ENCODE data around the gene STK40.

STK40 gene

DNA sequence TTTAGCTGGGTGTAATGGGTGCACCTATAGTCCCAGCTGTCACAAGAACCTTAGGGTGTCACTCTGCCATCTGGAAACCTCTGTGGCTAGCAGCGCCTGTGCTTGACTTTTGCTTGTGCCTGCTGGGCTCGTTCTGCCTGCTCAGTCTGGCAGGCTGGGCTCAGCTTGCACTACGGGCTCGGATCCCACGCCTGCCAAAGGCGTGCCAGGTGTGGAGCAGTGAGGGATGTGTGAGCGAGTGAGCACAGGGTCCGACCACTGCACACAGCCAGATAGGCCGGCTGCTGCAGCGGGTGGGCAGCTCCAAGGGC lies 14.7 kb upstream of the STK40 start:
- WGBS (ENCODE audit: insufficient coverage): 98% methylated on average over 9 of the region's 10 CpGs
- DNase-seq: no peak
- CTCF ChIA-PET: interaction anchor here (1.2 to 7.4 kb wide), 9 partner anchors 11 to 58 kb away, joined by 3 to 32 read pairs (median 5); partner anchors contain the start of gene STK40
- H3K9me3 ChIP-seq (ENCODE audit: control extremely low read depth in 1 of 5, control insufficient read depth in 4 of 5, insufficient read depth in 2 of 5, low read depth in 1 of 5, low read length in 4 of 5): peaks cover 0 to 2% (median 0%) of the 10 kb centered on the region in 5 experiments
- H3K4me1 ChIP-seq (ENCODE audit: control extremely low read depth in 1 of 4, control insufficient read depth in 4 of 4, insufficient read depth in 4 of 4, low read length in 3 of 4): peaks cover 0 to 33% (median 24%) of the 10 kb centered on the region in 4 experiments
- H3K36me3 ChIP-seq (ENCODE audit: control insufficient read depth in 4 of 4, insufficient read depth in 4 of 4, low read length in 3 of 4): no peaks in the 10 kb centered on the region
- no peak overlapping the region for H3K27ac ChIP-seq (ENCODE audit: insufficient read depth in 1 of 2, low read depth in 1 of 2, low read length in 2 of 2, poor library complexity in 1 of 2, severe bottlenecking in 2 of 2)
- peak overlapping the region in 4 of 7 experiments; percentile 28 to 58 (median 52) for H3K4me3 ChIP-seq (ENCODE audit: control insufficient read depth in 1 of 7, extremely low read depth in 1 of 7, insufficient read depth in 4 of 7, low read depth in 2 of 7, low read length in 6 of 7)
- POLR2A ChIA-PET: interaction anchor here (2.8 kb wide), 1 partner anchor 15 kb away, joined by 20 read pairs; the partner anchor contains the start of gene STK40
- H3K27me3 ChIP-seq (replicated peaks in 2 of 5; ENCODE audit: control insufficient read depth in 4 of 5, insufficient read depth in 5 of 5, low read length in 4 of 5): no peaks in the 10 kb centered on the region

DNA sequence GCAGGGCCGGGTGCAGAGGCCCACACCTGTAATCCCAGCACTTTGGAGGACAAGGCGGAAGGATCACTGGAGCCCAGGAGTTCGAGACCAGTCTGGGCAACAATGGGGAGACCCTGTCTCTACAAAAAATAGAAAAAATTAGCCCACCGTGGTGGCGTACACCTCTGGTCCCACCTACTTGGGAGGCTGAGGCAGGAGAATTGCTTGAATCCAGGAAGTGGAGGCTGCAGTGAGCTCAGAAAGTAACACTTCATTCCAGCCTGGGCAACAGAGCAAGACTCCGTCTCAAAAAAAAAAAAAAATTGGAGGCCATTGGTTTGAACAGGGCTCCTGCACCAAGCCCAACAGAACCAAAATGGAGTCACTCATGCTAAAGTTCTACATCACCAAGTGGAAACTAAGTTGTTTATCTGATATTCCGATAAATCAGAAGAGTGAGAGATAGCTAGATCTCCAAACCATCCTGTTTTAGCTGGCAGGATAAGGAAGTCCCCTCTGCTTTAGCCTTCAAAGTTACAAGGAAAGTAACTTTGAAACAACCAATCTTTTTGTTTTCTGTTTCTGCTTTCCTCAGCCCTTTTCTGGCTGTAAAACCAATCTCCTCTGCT lies 12.8 kb upstream of the STK40 start:
- Histone ChIP-seq H3K4me1 (ENCODE audit: control extremely low read depth in 1 of 4, control insufficient read depth in 4 of 4, insufficient read depth in 4 of 4, low read length in 3 of 4) (peaks cover 0 to 33% (median 24%) of the 10 kb centered on the region in 4 experiments), H3K4me3 (ENCODE audit: control insufficient read depth in 1 of 7, extremely low read depth in 1 of 7, insufficient read depth in 4 of 7, low read depth in 2 of 7, low read length in 6 of 7) (peak overlapping the region in 4 of 7 experiments; percentile 85 to 91 (median 90)), H3K9me3 (ENCODE audit: control extremely low read depth in 1 of 5, control insufficient read depth in 4 of 5, insufficient read depth in 2 of 5, low read depth in 1 of 5, low read length in 4 of 5) (peaks cover 0 to 2% (median 0%) of the 10 kb centered on the region in 5 experiments), H3K27me3 (replicated peaks in 2 of 5; ENCODE audit: control insufficient read depth in 4 of 5, insufficient read depth in 5 of 5, low read length in 4 of 5) (no peaks in the 10 kb centered on the region), H3K27ac (ENCODE audit: insufficient read depth in 1 of 2, low read depth in 1 of 2, low read length in 2 of 2, poor library complexity in 1 of 2, severe bottlenecking in 2 of 2) (peak overlapping the region in 1 of 2 experiments; percentile 88), H3K36me3 (ENCODE audit: control insufficient read depth in 4 of 4, insufficient read depth in 4 of 4, low read length in 3 of 4) (peaks cover 0 to 9% (median 7%) of the 10 kb centered on the region in 4 experiments)
- WGBS (ENCODE audit: insufficient coverage): 97% methylated on average over 4 of the region's 7 CpGs
- ChIA-PET POLR2A (interaction anchor here (2.2 to 2.8 kb wide), 2 partner anchors 11 to 13 kb away, joined by 14 to 20 read pairs; partner anchors contain the start of gene STK40), CTCF (interaction anchor here (0.6 to 7.4 kb wide), 9 partner anchors 12 to 67 kb away, joined by 3 to 32 read pairs (median 7); partner anchors contain the start of gene OSCP1)
- no peak for DNase-seq

DNA sequence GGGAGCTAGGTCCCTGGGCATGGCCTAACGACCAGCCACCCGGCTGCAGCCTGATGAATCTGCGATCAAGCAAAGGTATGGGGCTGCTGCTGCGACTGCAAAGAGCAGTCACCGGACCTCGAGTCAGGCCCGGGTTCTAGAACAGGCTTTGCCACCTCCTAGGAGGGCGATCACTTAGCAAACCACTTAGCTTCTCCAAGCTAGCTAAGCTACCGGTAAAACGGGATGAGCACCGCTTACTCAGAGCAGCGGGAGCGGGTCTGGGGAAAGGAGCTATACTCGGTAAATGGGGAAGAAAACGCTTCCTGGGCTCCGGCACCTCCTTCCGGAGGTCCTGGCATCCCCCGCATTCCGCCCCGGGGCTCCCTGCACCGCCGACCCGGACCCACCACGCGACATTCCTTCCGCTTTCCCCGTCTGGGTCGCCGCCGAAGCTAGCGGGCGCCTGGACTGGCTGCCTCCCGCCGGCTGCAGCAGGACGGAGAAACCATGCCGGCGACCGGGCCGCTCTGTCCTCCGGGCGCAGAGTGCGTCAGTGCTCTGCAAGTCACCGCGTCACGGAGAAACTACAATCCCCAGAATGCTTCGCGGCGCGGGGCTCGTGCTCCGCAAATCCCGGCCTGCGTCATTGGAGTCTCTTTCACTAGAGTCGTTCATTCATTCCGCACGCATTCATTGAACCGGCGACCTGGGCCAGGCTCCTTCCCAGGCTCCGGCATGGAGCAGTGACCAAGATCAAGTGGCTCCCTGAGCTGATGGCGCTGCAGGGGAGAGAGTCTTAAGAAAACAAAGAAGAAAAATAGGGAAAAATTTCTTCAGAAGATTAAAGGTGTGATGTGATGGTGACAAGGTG lies 11.9 kb upstream of the STK40 start, which contains the start of gene LSM10:
TSS of gene LSM10 (minus strand) at position 531 of the 853 bp plus-strand sequence. CDS start 3,779 bp downstream, outside the sequence.
- peak; percentile 91 to 95 (median 94) for DNase-seq
- H3K27me3 ChIP-seq (replicated peaks in 2 of 5; ENCODE audit: control insufficient read depth in 4 of 5, insufficient read depth in 5 of 5, low read length in 4 of 5): no peaks in the 10 kb centered on the region
- ChIA-PET CTCF (interaction anchor here (0.6 to 7.4 kb wide), 14 partner anchors 9 to 74 kb away, joined by 3 to 32 read pairs (median 3); partner anchors contain the start of genes EVA1B, OSCP1 and STK40), POLR2A (interaction anchor here (2.2 kb wide), 1 partner anchor 11 kb away, joined by 14 read pairs; the partner anchor contains the start of gene STK40)
- H3K4me3 ChIP-seq (ENCODE audit: control insufficient read depth in 1 of 7, extremely low read depth in 1 of 7, insufficient read depth in 4 of 7, low read depth in 2 of 7, low read length in 6 of 7): peak within 1 kb of the TSS; percentile 84 to 91 (median 88)
- under 1% methylated on average over 50 of the region's 60 CpGs for WGBS (ENCODE audit: insufficient coverage)
- peak within 1 kb of the TSS; percentile 46 to 88 for H3K27ac ChIP-seq (ENCODE audit: insufficient read depth in 1 of 2, low read depth in 1 of 2, low read length in 2 of 2, poor library complexity in 1 of 2, severe bottlenecking in 2 of 2)
- H3K9me3 ChIP-seq (ENCODE audit: control extremely low read depth in 1 of 5, control insufficient read depth in 4 of 5, insufficient read depth in 2 of 5, low read depth in 1 of 5, low read length in 4 of 5): peaks cover 0 to 2% (median 0%) of the 10 kb centered on the region in 5 experiments
- peaks cover 0 to 33% (median 24%) of the 10 kb centered on the region in 4 experiments for H3K4me1 ChIP-seq (ENCODE audit: control extremely low read depth in 1 of 4, control insufficient read depth in 4 of 4, insufficient read depth in 4 of 4, low read length in 3 of 4)
- H3K36me3 ChIP-seq (ENCODE audit: control insufficient read depth in 4 of 4, insufficient read depth in 4 of 4, low read length in 3 of 4): peaks cover 0 to 17% (median 14%) of the 10 kb centered on the region in 4 experiments

- peaks cover 2 to 21% (median 17%) of the 10 kb centered on the region in 4 experiments for H3K36me3 ChIP-seq (ENCODE audit: control insufficient read depth in 4 of 4, insufficient read depth in 4 of 4, low read length in 3 of 4)
- H3K27me3 ChIP-seq (replicated peaks in 2 of 5; ENCODE audit: control insufficient read depth in 4 of 5, insufficient read depth in 5 of 5, low read length in 4 of 5): no peaks in the 10 kb centered on the region
- H3K27ac ChIP-seq (ENCODE audit: insufficient read depth in 1 of 2, low read depth in 1 of 2, low read length in 2 of 2, poor library complexity in 1 of 2, severe bottlenecking in 2 of 2): peak overlapping the region; percentile 46 to 88
- WGBS (ENCODE audit: insufficient coverage): 7% methylated on average over 5 of the region's 5 CpGs
- DNase-seq: no peak
- H3K9me3 ChIP-seq (ENCODE audit: control extremely low read depth in 1 of 5, control insufficient read depth in 4 of 5, insufficient read depth in 2 of 5, low read depth in 1 of 5, low read length in 4 of 5): peaks cover 0 to 2% (median 0%) of the 10 kb centered on the region in 5 experiments
- CTCF ChIA-PET: interaction anchor here (0.8 to 7.4 kb wide), 11 partner anchors 8 to 73 kb away, joined by 3 to 32 read pairs (median 3); partner anchors contain the start of genes EVA1B and STK40
- peak overlapping the region; percentile 84 to 91 (median 88) for H3K4me3 ChIP-seq (ENCODE audit: control insufficient read depth in 1 of 7, extremely low read depth in 1 of 7, insufficient read depth in 4 of 7, low read depth in 2 of 7, low read length in 6 of 7)
- POLR2A ChIA-PET: interaction anchor here (2.2 kb wide), 1 partner anchor 10 kb away, joined by 14 read pairs; the partner anchor contains the start of gene STK40
- peaks cover 0 to 33% (median 24%) of the 10 kb centered on the region in 4 experiments for H3K4me1 ChIP-seq (ENCODE audit: control extremely low read depth in 1 of 4, control insufficient read depth in 4 of 4, insufficient read depth in 4 of 4, low read length in 3 of 4)
Observed at GRCh38 chr1:36397083-36397377, 11.3 kb upstream of the STK40 start.

GRCh38 chr1:36396359-36396758 lies 10.6 kb upstream of the STK40 start:
- ChIA-PET CTCF (interaction anchor here (0.5 to 7.4 kb wide), 8 partner anchors 10 to 53 kb away, joined by 3 to 32 read pairs (median 5); partner anchors contain the start of gene STK40), POLR2A (interaction anchor here (0.6 to 2.2 kb wide), 2 partner anchors 9 kb away, joined by 4 to 14 read pairs; partner anchors contain the start of gene STK40)
- DNase-seq: no peak
- Histone ChIP-seq H3K27me3 (replicated peaks in 2 of 5; ENCODE audit: control insufficient read depth in 4 of 5, insufficient read depth in 5 of 5, low read length in 4 of 5) (no peaks in the 10 kb centered on the region), H3K27ac (ENCODE audit: insufficient read depth in 1 of 2, low read depth in 1 of 2, low read length in 2 of 2, poor library complexity in 1 of 2, severe bottlenecking in 2 of 2) (peak overlapping the region in 1 of 2 experiments; percentile 88), H3K4me1 (ENCODE audit: control extremely low read depth in 1 of 4, control insufficient read depth in 4 of 4, insufficient read depth in 4 of 4, low read length in 3 of 4) (peaks cover 0 to 28% (median 22%) of the 10 kb centered on the region in 4 experiments), H3K4me3 (ENCODE audit: control insufficient read depth in 1 of 7, extremely low read depth in 1 of 7, insufficient read depth in 4 of 7, low read depth in 2 of 7, low read length in 6 of 7) (no peak overlapping the region), H3K36me3 (ENCODE audit: control insufficient read depth in 4 of 4, insufficient read depth in 4 of 4, low read length in 3 of 4) (peaks cover 2 to 26% (median 21%) of the 10 kb centered on the region in 4 experiments), H3K9me3 (ENCODE audit: control extremely low read depth in 1 of 5, control insufficient read depth in 4 of 5, insufficient read depth in 2 of 5, low read depth in 1 of 5, low read length in 4 of 5) (peaks cover 0 to under 1% (median 0%) of the 10 kb centered on the region in 5 experiments)
- WGBS (ENCODE audit: insufficient coverage): 100% methylated on average over 3 of the region's 6 CpGs

- no peak for DNase-seq
- ChIA-PET CTCF (interaction anchor here (0.7 to 1.5 kb wide), 4 partner anchors 16 to 51 kb away, joined by 3 to 5 read pairs (median 4); no protein-coding TSS in a partner anchor), POLR2A (no interaction called here)
- Histone ChIP-seq H3K27ac (ENCODE audit: insufficient read depth in 1 of 2, low read depth in 1 of 2, low read length in 2 of 2, poor library complexity in 1 of 2, severe bottlenecking in 2 of 2) (no peak overlapping the region), H3K4me1 (ENCODE audit: control extremely low read depth in 1 of 4, control insufficient read depth in 4 of 4, insufficient read depth in 4 of 4, low read length in 3 of 4) (peaks cover 0 to 22% (median 14%) of the 10 kb centered on the region in 4 experiments), H3K27me3 (replicated peaks in 2 of 5; ENCODE audit: control insufficient read depth in 4 of 5, insufficient read depth in 5 of 5, low read length in 4 of 5) (no peaks in the 10 kb centered on the region), H3K36me3 (ENCODE audit: control insufficient read depth in 4 of 4, insufficient read depth in 4 of 4, low read length in 3 of 4) (peaks cover 4 to 44% (median 34%) of the 10 kb centered on the region in 4 experiments), H3K4me3 (ENCODE audit: control insufficient read depth in 1 of 7, extremely low read depth in 1 of 7, insufficient read depth in 4 of 7, low read depth in 2 of 7, low read length in 6 of 7) (no peak overlapping the region), H3K9me3 (ENCODE audit: control extremely low read depth in 1 of 5, control insufficient read depth in 4 of 5, insufficient read depth in 2 of 5, low read depth in 1 of 5, low read length in 4 of 5) (no peaks in the 10 kb centered on the region)
- WGBS (ENCODE audit: insufficient coverage): 98% methylated on average over 18 of the region's 19 CpGs
Observed at GRCh38 chr1:36393686-36394085, 8.0 kb upstream of the STK40 start.
